CD14-positive monocyte (primary cell): ENCODE results near the gene SHISAL1. TPM values are rescaled to one million over a fixed set of nuclear protein-coding genes. Genes with fewer than 3 reads are reported as not detected.

Experiments used
- DNase-seq, 3 donors: peaks; one replicate each; pipeline ENCODE4 v3.0.0-alpha.2; 2011 to 2022
- H2AFZ ChIP-seq: 2 replicates; pipeline ENCODE4 v1.6.0; 2012; ENCODE audit warnings: mild to moderate bottlenecking, low read depth, low read length, inconsistent platforms; ENCODE audit not compliant: insufficient read depth, poor library complexity, severe bottlenecking
- H3K27ac ChIP-seq, 2 donors: 1 replicate in 1 of 2; 2 replicates in 1 of 2; pipeline ENCODE4 v1.5.1; 2012 to 2013; ENCODE audit warnings: low read length in 2 of 2, control low read depth in 1 of 2, inconsistent platforms in 1 of 2, low read depth in 1 of 2, mild to moderate bottlenecking in 1 of 2
- H3K27me3 ChIP-seq, 2 donors: one replicate each; pipeline versions ENCODE4 v1.6.0 to v1.6.1; 2011 to 2013; ENCODE audit warnings: low read length in 2 of 2; ENCODE audit not compliant: control insufficient read depth in 2 of 2, insufficient read depth in 2 of 2
- H3K36me3 ChIP-seq, 2 donors: replicated peaks in 1 of 2; 1 replicate in 1 of 2; 2 replicates in 1 of 2; pipeline versions ENCODE4 v1.5.1 to v1.6.1; 2012 to 2013; ENCODE audit warnings: low read length in 2 of 2, control low read depth in 1 of 2, inconsistent platforms in 1 of 2, mild to moderate bottlenecking in 1 of 2; ENCODE audit not compliant: insufficient read depth in 2 of 2, control insufficient read depth in 1 of 2
- H3K4me1 ChIP-seq, 2 donors: 1 replicate in 1 of 2; 2 replicates in 1 of 2; pipeline versions ENCODE4 v1.5.1 to v1.6.1; 2012 to 2013; ENCODE audit warnings: low read length in 2 of 2, control low read depth in 1 of 2, inconsistent platforms in 1 of 2, mild to moderate bottlenecking in 1 of 2, moderate library complexity in 1 of 2; ENCODE audit not compliant: insufficient read depth in 2 of 2, control insufficient read depth in 1 of 2
- H3K4me2 ChIP-seq: replicated peaks from 2 replicates; pipeline ENCODE3; 2012; ENCODE audit warnings: low read length, moderate library complexity, mild to moderate bottlenecking; ENCODE audit not compliant: poor library complexity, severe bottlenecking; ENCODE audit errors: extremely low read depth
- H3K4me3 ChIP-seq, 3 experiments: fragments of 200-600 bp in 1 of 3; sonication (generic) in 1 of 3; replicated peaks in 1 of 3; 1 replicate in 2 of 3; 2 replicates in 1 of 3; pipeline ENCODE4 v1.5.1; 2011 to 2013; ENCODE audit warnings: low read length in 3 of 3, mild to moderate bottlenecking in 3 of 3, control low read depth in 2 of 3, low read depth in 2 of 3, inconsistent platforms in 1 of 3, moderate library complexity in 1 of 3
- H3K79me2 ChIP-seq: 2 replicates; pipeline ENCODE4 v1.6.0; 2012; ENCODE audit warnings: mild to moderate bottlenecking, control low read depth, inconsistent platforms, low read length, moderate library complexity; ENCODE audit not compliant: insufficient read depth
- H3K9ac ChIP-seq: 2 replicates; pipeline ENCODE4 v1.6.0; 2017; ENCODE audit warnings: low read length, mild to moderate bottlenecking; ENCODE audit not compliant: insufficient read depth, poor library complexity, severe bottlenecking
- H3K9me3 ChIP-seq, 2 donors: replicated peaks in 1 of 2; 1 replicate in 1 of 2; 2 replicates in 1 of 2; pipeline versions ENCODE4 v1.5.1 to v1.6.1; 2012 to 2013; ENCODE audit warnings: low read length in 2 of 2, control low read depth in 1 of 2; ENCODE audit not compliant: control insufficient read depth in 1 of 2, insufficient read depth in 1 of 2
- H4K20me1 ChIP-seq: 2 replicates; pipeline ENCODE4 v1.6.0; 2012; ENCODE audit warnings: mild to moderate bottlenecking, low read length, control low read depth, moderate library complexity; ENCODE audit not compliant: insufficient read depth
- H3K27ac Mint-ChIP-seq, 7 donors: one replicate each; pipeline ENCODE4 v1.8.0; 2020; ENCODE audit warnings: mild to moderate bottlenecking in 7 of 7, mixed read lengths in 7 of 7, moderate library complexity in 6 of 7, inconsistent platforms in 2 of 7
- H3K27me3 Mint-ChIP-seq, 3 donors: one replicate each; pipeline ENCODE4 v1.8.0; 2021 to 2022; ENCODE audit warnings: low read depth in 3 of 3, mild to moderate bottlenecking in 3 of 3, mixed read lengths in 3 of 3, moderate library complexity in 3 of 3, inconsistent platforms in 1 of 3
- H3K36me3 Mint-ChIP-seq, 2 donors: one replicate each; pipeline ENCODE4 v1.8.0; 2020; ENCODE audit warnings: mixed read lengths in 2 of 2, inconsistent platforms in 1 of 2, mild to moderate bottlenecking in 1 of 2
- H3K4me1 Mint-ChIP-seq: one replicate; pipeline ENCODE4 v1.8.0; 2020; ENCODE audit warnings: mild to moderate bottlenecking, mixed read lengths
- H3K4me3 Mint-ChIP-seq, 2 donors: one replicate each; pipeline ENCODE4 v1.8.0; 2020; ENCODE audit warnings: mild to moderate bottlenecking in 2 of 2, mixed read lengths in 2 of 2, moderate library complexity in 1 of 2
- H3K9me3 Mint-ChIP-seq, 7 donors: one replicate each; pipeline ENCODE4 v1.8.0; 2020 to 2022; ENCODE audit warnings: mixed read lengths in 7 of 7, mild to moderate bottlenecking in 6 of 7, moderate library complexity in 6 of 7, inconsistent platforms in 2 of 7
- WGBS: methylation state at CpG from one replicate; pipeline ENCODE4 v1.1.5; 2013; ENCODE audit warnings: missing lambda C conversion rate; ENCODE audit not compliant: insufficient coverage; 5-methylcytosine and 5-hydroxymethylcytosine counted together
- intact Hi-C, 2 donors: fragments of 100-400 bp; cut with micrococcal nuclease; formaldehyde crosslinking; loops; one replicate each; pipeline versions ENCODE4 v1.15.0 to v1.15.1; 2023
- polyA plus RNA-seq, 3 donors: library from polyadenylated mRNA; depleted of rRNA in 1 of 3; unstranded in 2 of 3; stranded (reverse) in 1 of 3; fragments of 300-500 nt in 2 of 3; fragments of >200 nt in 1 of 3; fragmentation: Illumina TruSeq in 2 of 3; gene quantifications; 1 replicate in 2 of 3; 2 replicates in 1 of 3; pipeline ENCODE4 v1.2.3, GENCODE V29; 2012 to 2021
- TF ChIP-seq, protein P1 (sequence below): fragments of 200-600 bp; IDR thresholded peaks from one replicate; pipeline ENCODE4 v1.8.0; 2022; ENCODE audit warnings: antibody characterized with exemption, mild to moderate bottlenecking

Gene SHISAL1
- polyA plus RNA-seq, 3 donors: not detected

DNA sequence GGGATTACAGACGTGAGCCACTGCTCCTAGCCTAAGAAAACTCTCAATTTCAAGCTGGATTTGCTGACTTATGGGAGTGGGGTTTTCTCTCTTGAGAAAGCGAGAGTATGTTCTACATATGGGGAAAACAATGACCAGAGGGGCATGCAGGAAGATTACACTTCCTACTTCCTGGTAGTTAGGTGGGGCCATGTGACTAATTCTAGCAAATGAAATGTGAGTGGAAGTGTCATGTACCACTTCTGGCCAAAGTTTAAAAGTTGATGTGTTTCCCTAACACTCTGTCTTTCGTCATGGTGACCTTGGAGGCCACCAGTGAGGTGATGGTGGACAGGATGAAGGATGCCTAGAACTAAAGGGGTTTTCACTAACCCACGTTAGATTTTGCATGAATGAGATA lies 81.5 kb downstream of the SHISAL1 start:
- Mint-ChIP-seq H3K4me1 (no peaks in the 10 kb centered on the region), H3K4me3 (no peak overlapping the region), H3K9me3 (peaks cover 0 to 24% (median 15%) of the 10 kb centered on the region in 7 donors), H3K36me3 (no peaks in the 10 kb centered on the region), H3K27me3 (peaks cover 2 to 9% (median 3%) of the 10 kb centered on the region in 3 donors), H3K27ac (no peak overlapping the region)
- no peaks in the 10 kb centered on the region for H3K36me3 ChIP-seq
- H3K9me3 ChIP-seq: peaks cover 7 to 13% of the 10 kb centered on the region in 2 donors
- H3K27me3 ChIP-seq: no peaks in the 10 kb centered on the region
- no peaks in the 10 kb centered on the region for H4K20me1 ChIP-seq
- no peak overlapping the region for H3K4me3 ChIP-seq
- no peak overlapping the region for H2AFZ ChIP-seq
- no peak overlapping the region for H3K4me2 ChIP-seq
- H3K27ac ChIP-seq: no peak overlapping the region
- no peaks in the 10 kb centered on the region for H3K79me2 ChIP-seq
- DNase-seq: no peak
- H3K9ac ChIP-seq: no peak overlapping the region
- H3K4me1 ChIP-seq: no peaks in the 10 kb centered on the region
- no CpG with 5 or more reads among the region's 4 CpGs for WGBS
- TF ChIP-seq, protein P1, sequence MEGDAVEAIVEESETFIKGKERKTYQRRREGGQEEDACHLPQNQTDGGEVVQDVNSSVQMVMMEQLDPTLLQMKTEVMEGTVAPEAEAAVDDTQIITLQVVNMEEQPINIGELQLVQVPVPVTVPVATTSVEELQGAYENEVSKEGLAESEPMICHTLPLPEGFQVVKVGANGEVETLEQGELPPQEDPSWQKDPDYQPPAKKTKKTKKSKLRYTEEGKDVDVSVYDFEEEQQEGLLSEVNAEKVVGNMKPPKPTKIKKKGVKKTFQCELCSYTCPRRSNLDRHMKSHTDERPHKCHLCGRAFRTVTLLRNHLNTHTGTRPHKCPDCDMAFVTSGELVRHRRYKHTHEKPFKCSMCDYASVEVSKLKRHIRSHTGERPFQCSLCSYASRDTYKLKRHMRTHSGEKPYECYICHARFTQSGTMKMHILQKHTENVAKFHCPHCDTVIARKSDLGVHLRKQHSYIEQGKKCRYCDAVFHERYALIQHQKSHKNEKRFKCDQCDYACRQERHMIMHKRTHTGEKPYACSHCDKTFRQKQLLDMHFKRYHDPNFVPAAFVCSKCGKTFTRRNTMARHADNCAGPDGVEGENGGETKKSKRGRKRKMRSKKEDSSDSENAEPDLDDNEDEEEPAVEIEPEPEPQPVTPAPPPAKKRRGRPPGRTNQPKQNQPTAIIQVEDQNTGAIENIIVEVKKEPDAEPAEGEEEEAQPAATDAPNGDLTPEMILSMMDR: no peak
- intact Hi-C loops: no loop called here

DNA sequence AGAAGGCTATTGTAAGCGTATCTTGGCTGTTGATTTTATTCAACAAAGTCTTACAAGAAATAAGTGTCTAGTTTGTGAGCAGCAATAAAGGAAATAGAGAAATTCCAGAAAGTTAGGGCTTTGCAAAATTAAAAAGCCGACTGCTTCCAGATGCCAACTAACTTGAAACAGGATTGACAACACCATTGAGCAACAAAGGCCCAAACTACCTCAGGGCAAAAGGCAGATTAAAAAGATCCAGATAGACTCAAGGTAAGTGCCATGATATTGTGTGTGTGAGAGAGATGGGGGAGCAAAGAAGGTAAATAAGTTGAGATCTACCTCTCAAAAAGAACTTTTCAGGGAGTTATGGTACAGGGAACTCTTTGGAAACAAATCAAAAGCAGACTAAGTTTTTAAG lies 82.9 kb downstream of the SHISAL1 start:
- Mint-ChIP-seq H3K4me1 (no peaks in the 10 kb centered on the region), H3K27me3 (peaks cover 10 to 14% (median 12%) of the 10 kb centered on the region in 3 donors), H3K27ac (no peak overlapping the region), H3K36me3 (no peaks in the 10 kb centered on the region), H3K9me3 (peaks cover 0 to 24% (median 15%) of the 10 kb centered on the region in 7 donors), H3K4me3 (no peak overlapping the region)
- Histone ChIP-seq H3K79me2 (no peaks in the 10 kb centered on the region), H3K4me2 (no peak overlapping the region), H3K27ac (no peak overlapping the region), H2AFZ (no peak overlapping the region), H3K4me1 (no peaks in the 10 kb centered on the region), H3K9me3 (peaks cover 7 to 13% of the 10 kb centered on the region in 2 donors), H3K9ac (no peak overlapping the region), H3K36me3 (no peaks in the 10 kb centered on the region), H3K27me3 (no peaks in the 10 kb centered on the region), H3K4me3 (no peak overlapping the region), H4K20me1 (no peaks in the 10 kb centered on the region)
- intact Hi-C loops: no loop called here
- WGBS: 83% methylated on average over 1 of the region's 2 CpGs
- no peak for DNase-seq
- TF ChIP-seq, protein P1: no peak
